ENCODE measurements around the gene PKIB. TPM values are rescaled to one million over a fixed set of nuclear protein-coding genes. Genes with fewer than 3 reads are reported as not detected.

Gene PKIB
- total RNA-seq, 4 donors from 2014 or later, result 0.43 to 5.2 (median 0.59) TPM; not detected in 1

DNA sequence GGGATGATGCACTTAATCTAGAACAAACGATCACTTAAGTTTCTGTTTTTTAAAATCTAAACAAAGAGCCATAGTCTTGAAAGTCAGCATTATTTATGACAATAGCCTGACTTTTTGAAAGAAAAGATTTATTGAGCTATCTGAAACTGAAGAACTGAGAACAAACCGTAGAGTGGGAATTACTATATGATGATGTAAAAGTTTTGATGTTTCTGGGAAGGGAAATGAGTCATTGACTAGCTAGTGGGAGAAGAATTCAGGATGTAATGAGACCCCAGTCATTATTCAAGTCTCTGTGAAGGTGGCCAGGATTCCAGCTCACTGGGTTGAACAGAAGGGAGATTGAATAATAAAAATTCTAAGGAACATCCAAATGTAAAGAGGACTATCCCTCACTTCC, 85.9 kb downstream of the PKIB start:
- Histone ChIP-seq H3K27me3 (no peaks in the 10 kb centered on the region), H3K27ac (no peak overlapping the region), H3K4me3 (no peak overlapping the region), H3K36me3 (no peaks in the 10 kb centered on the region), H3K4me1 (no peaks in the 10 kb centered on the region), H3K9me3 (no peaks in the 10 kb centered on the region)
- DNase-seq, result no peak
- intact Hi-C loops (cut with DNase I; ENCODE audit: low total_unique reads), result no loop called here
- no peak for TF ChIP-seq POLR2A (IDR thresholded peaks at IDR 0.05)
- TF ChIP-seq, protein P1, sequence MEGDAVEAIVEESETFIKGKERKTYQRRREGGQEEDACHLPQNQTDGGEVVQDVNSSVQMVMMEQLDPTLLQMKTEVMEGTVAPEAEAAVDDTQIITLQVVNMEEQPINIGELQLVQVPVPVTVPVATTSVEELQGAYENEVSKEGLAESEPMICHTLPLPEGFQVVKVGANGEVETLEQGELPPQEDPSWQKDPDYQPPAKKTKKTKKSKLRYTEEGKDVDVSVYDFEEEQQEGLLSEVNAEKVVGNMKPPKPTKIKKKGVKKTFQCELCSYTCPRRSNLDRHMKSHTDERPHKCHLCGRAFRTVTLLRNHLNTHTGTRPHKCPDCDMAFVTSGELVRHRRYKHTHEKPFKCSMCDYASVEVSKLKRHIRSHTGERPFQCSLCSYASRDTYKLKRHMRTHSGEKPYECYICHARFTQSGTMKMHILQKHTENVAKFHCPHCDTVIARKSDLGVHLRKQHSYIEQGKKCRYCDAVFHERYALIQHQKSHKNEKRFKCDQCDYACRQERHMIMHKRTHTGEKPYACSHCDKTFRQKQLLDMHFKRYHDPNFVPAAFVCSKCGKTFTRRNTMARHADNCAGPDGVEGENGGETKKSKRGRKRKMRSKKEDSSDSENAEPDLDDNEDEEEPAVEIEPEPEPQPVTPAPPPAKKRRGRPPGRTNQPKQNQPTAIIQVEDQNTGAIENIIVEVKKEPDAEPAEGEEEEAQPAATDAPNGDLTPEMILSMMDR (IDR thresholded peaks at IDR 0.05), result no peak

GRCh38 chr6:122696853-122697252, 86.6 kb downstream of the PKIB start:
- Histone ChIP-seq H3K4me1 (no peaks in the 10 kb centered on the region), H3K9me3 (no peaks in the 10 kb centered on the region), H3K36me3 (no peaks in the 10 kb centered on the region), H3K27ac (no peak overlapping the region), H3K27me3 (no peaks in the 10 kb centered on the region), H3K4me3 (no peak overlapping the region)
- DNase-seq, result no peak
- intact Hi-C loops (cut with DNase I; ENCODE audit: low total_unique reads), result no loop called here
- no peak for TF ChIP-seq POLR2A (IDR thresholded peaks at IDR 0.05)
- TF ChIP-seq, protein P1 (IDR thresholded peaks at IDR 0.05), result no peak

- Histone ChIP-seq H3K27me3 (no peaks in the 10 kb centered on the region), H3K36me3 (no peaks in the 10 kb centered on the region), H3K4me1 (no peaks in the 10 kb centered on the region), H3K27ac (no peak overlapping the region), H3K9me3 (no peaks in the 10 kb centered on the region), H3K4me3 (no peak overlapping the region)
- intact Hi-C loops (cut with DNase I; ENCODE audit: low total_unique reads), result no loop called here
- no peak for DNase-seq
- no peak for TF ChIP-seq POLR2A (IDR thresholded peaks at IDR 0.05)
- TF ChIP-seq, protein P1 (IDR thresholded peaks at IDR 0.05), result no peak
Observed at GRCh38 chr6:122697458-122697857, 87.3 kb downstream of the PKIB start.

DNA sequence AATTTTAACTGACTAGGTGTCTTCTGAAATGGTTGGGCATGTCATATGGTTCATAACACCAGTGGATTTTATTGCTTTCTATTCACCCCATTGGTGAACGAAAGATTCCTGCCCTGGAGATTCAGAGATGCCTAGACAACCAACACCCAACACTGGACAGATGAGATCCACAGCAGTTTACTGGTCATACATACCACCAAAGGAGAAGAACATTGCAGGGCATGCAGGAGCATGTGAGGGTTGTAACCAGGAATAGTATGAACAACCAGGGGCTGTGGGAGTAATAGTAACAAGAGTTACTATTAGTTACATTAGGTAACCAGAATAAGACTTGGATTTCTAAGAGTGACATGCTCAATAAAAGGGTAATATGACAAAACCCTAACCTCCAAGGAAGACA, 91.5 kb downstream of the PKIB start:
- no peak for TF ChIP-seq POLR2A (IDR thresholded peaks at IDR 0.05)
- TF ChIP-seq, protein P1 (IDR thresholded peaks at IDR 0.05), result no peak
- no peaks in the 10 kb centered on the region for H3K4me1 ChIP-seq
- intact Hi-C loops (cut with DNase I; ENCODE audit: low total_unique reads), result no loop called here
- no peak overlapping the region for H3K27ac ChIP-seq
- H3K36me3 ChIP-seq, result no peaks in the 10 kb centered on the region
- peaks cover 0 to under 1% of the 10 kb centered on the region in 2 donors for H3K27me3 ChIP-seq
- no peak overlapping the region for H3K4me3 ChIP-seq
- H3K9me3 ChIP-seq, result no peaks in the 10 kb centered on the region
- DNase-seq, result no peak

DNA sequence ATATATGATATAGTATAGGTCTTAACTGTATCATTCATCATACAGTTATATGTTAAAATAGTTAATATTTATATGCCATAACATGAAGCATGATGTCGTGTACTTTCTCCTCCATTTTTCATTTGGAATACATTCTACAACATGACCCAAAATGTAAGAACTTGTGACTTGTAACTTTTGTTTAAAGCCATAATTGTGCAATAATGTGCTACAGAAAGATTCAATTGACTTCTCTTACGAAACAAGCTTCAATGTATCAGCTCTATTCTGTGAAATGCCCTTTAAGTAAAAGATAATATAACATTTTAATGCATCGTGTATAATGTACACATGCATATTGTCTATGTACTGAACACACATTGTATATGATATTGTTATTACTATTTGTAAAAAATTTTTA, 92.6 kb downstream of the PKIB start:
- intact Hi-C loops (cut with DNase I; ENCODE audit: low total_unique reads), result no loop called here
- TF ChIP-seq, protein P1 (IDR thresholded peaks at IDR 0.05), result no peak
- no peak for TF ChIP-seq POLR2A (IDR thresholded peaks at IDR 0.05)

More for the DNA sequence above, 92.6 kb downstream of the PKIB start:
- Histone ChIP-seq H3K27me3 (peaks cover 0 to 3% of the 10 kb centered on the region in 2 donors), H3K36me3 (no peaks in the 10 kb centered on the region), H3K4me3 (no peak overlapping the region), H3K9me3 (no peaks in the 10 kb centered on the region), H3K4me1 (no peaks in the 10 kb centered on the region), H3K27ac (no peak overlapping the region)
- DNase-seq, result no peak

All from uterus (tissue), 4 donors.